Neural cell (in vitro differentiated cells): ENCODE data around the gene NYAP2. TPM values are rescaled to one million over a fixed set of nuclear protein-coding genes. Genes with fewer than 3 reads are reported as not detected.

Experiments used
- H2AFZ ChIP-seq: fragments of 200-600, 300-800 bp; sonication (generic), shearing (Covaris generic); 2 replicates; pipeline ENCODE4 v1.6.0; 2014; ENCODE audit warnings: low read depth, mild to moderate bottlenecking, antibody characterized with exemption, low read length, moderate library complexity
- H3F3A ChIP-seq: fragments of 200-600 bp; shearing (Covaris generic); 2 replicates; pipeline ENCODE4 v1.6.1; 2016; ENCODE audit warnings: mild to moderate bottlenecking, moderate library complexity, mixed read lengths, antibody characterized with exemption, low read length; ENCODE audit not compliant: insufficient read depth, poor library complexity, severe bottlenecking
- H3K27ac ChIP-seq: fragments of 200-600, 300-800 bp; sonication (generic), shearing (Covaris generic); 2 replicates; pipeline ENCODE4 v1.5.1; 2014; ENCODE audit warnings: mild to moderate bottlenecking, low read length, moderate library complexity
- H3K27me3 ChIP-seq: fragments of 300-800, 200-600 bp; sonication (generic), shearing (Covaris generic); 2 replicates; pipeline ENCODE4 v1.6.0; 2014; ENCODE audit warnings: mild to moderate bottlenecking, low read depth, low read length, moderate library complexity; ENCODE audit not compliant: insufficient read depth
- H3K36me3 ChIP-seq: fragments of 300-800, 200-600 bp; sonication (generic), shearing (Covaris generic); 2 replicates; pipeline ENCODE4 v1.5.1; 2014; ENCODE audit warnings: mild to moderate bottlenecking, antibody characterized with exemption, low read length, moderate library complexity; ENCODE audit not compliant: insufficient read depth
- H3K4me2 ChIP-seq: fragments of 300-800, 200-600 bp; sonication (generic), shearing (Covaris generic); 2 replicates; pipeline ENCODE4 v1.6.0; 2014; ENCODE audit warnings: mild to moderate bottlenecking, low read length
- H3K4me3 ChIP-seq: fragments of 300-800, 200-600 bp; sonication (generic), shearing (Covaris generic); 2 replicates; pipeline ENCODE4 v1.5.1; 2014; ENCODE audit warnings: mild to moderate bottlenecking, low read length, moderate library complexity
- H3K79me2 ChIP-seq: fragments of 200-600 bp; shearing (Covaris generic); replicated peaks from 2 replicates; pipeline ENCODE4 v1.6.0; 2014; ENCODE audit warnings: mild to moderate bottlenecking, low read length, moderate library complexity; ENCODE audit not compliant: insufficient read depth
- H3K9ac ChIP-seq: fragments of 300-800, 200-600 bp; sonication (generic), shearing (Covaris generic); 2 replicates; pipeline ENCODE4 v1.6.1; 2016; ENCODE audit warnings: mild to moderate bottlenecking, low read length, mixed read lengths
- H3K9me2 ChIP-seq: fragments of 200-600 bp; shearing (Covaris generic); 2 replicates; pipeline ENCODE4 v1.6.1; 2016; ENCODE audit warnings: mild to moderate bottlenecking, low read length, mixed read lengths; ENCODE audit not compliant: insufficient read depth
- H3K9me3 ChIP-seq: fragments of 200-600, 300-800 bp; sonication (generic), shearing (Covaris generic); 2 replicates; pipeline ENCODE4 v1.6.1; 2016; ENCODE audit warnings: mild to moderate bottlenecking, mixed run types, low read length, moderate library complexity, mixed read lengths
- H4K20me1 ChIP-seq: fragments of 200-600 bp; shearing (Covaris generic); 2 replicates; pipeline ENCODE4 v1.6.1; 2016; ENCODE audit warnings: mild to moderate bottlenecking, mixed run types; ENCODE audit not compliant: insufficient read depth
- EP300 ChIP-seq: fragments of 450-650 bp; conservative IDR thresholded peaks from 2 replicates; pipeline ENCODE4 v1.6.1; 2014; ENCODE audit warnings: antibody characterized with exemption, mild to moderate bottlenecking, moderate library complexity; ENCODE audit not compliant: poor library complexity, severe bottlenecking
- EZH2 ChIP-seq: fragments of 200-600, 300-800 bp; shearing (Covaris generic), sonication (generic); IDR thresholded peaks from 2 replicates; pipeline ENCODE4 v1.6.1; 2014; ENCODE audit warnings: antibody characterized with exemption, low read length, borderline replicate concordance, mild to moderate bottlenecking; ENCODE audit not compliant: insufficient read depth, poor library complexity, severe bottlenecking
- MXI1 ChIP-seq: fragments of 450-650 bp; conservative IDR thresholded peaks from 2 replicates; pipeline ENCODE4 v1.6.1; 2014; ENCODE audit warnings: antibody characterized with exemption, mild to moderate bottlenecking; ENCODE audit not compliant: poor library complexity, severe bottlenecking
- POLR2AphosphoS5 ChIP-seq: IDR thresholded peaks from 2 replicates; pipeline ENCODE4 v1.6.1; 2012
- RAD21 ChIP-seq: fragments of 450-650 bp; conservative IDR thresholded peaks from 2 replicates; pipeline ENCODE4 v1.6.1; 2014; ENCODE audit warnings: antibody characterized with exemption, mild to moderate bottlenecking, moderate library complexity
- SMC3 ChIP-seq: fragments of 450-650 bp; conservative IDR thresholded peaks from 2 replicates; pipeline ENCODE4 v1.6.1; 2014; ENCODE audit warnings: antibody characterized with exemption, mild to moderate bottlenecking, moderate library complexity; ENCODE audit not compliant: poor library complexity
- TAF1 ChIP-seq: IDR thresholded peaks from 2 replicates; pipeline ENCODE4 v1.6.1; 2012; ENCODE audit warnings: low read depth
- polyA plus RNA-seq: library from polyadenylated mRNA; depleted of rRNA; stranded (reverse); fragments of >200 nt; gene quantifications from 2 replicates; pipeline ENCODE4 v1.2.3, GENCODE V29; 2014
- TF ChIP-seq, protein P1 (sequence below): IDR thresholded peaks from 2 replicates; pipeline ENCODE4 v1.6.1; 2012; ENCODE audit warnings: borderline replicate concordance
- TF ChIP-seq, protein P2 (sequence below): fragments of 450-650 bp; IDR thresholded peaks from 2 replicates; pipeline ENCODE4 v1.5.1; 2014; ENCODE audit warnings: antibody characterized with exemption, mild to moderate bottlenecking, moderate library complexity; ENCODE audit not compliant: poor library complexity, severe bottlenecking

The NYAP2 gene
- polyA plus RNA-seq, 1 donor from 2014 or later, result 0.98 TPM

DNA sequence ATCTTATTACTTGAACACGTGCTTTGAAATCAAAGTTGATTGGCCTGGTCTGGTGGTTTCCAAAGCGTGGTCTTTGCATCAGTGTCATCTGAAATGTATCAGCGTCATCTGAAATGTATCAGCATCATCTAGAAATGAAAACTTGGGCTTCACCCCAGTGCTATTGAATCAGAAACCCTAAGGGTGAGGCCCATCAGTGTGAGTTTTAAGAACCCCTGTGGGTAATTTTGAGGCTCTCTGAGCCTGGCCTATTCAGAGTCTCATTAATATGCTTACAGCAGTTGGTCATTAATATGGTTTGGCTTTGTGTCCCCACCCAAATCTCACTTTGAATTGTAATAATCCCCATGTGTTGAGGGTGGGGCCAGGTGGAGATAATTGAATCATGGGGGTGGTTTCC is 85.2 kb downstream of the NYAP2 start:
- H3K27ac ChIP-seq, result no peak overlapping the region
- no peak overlapping the region for H3K4me2 ChIP-seq
- H2AFZ ChIP-seq, result no peak overlapping the region
- TF ChIP-seq TAF1 (no peak), MXI1 (no peak), POLR2AphosphoS5 (no peak), RAD21 (no peak), EP300 (no peak), EZH2 (no peak), SMC3 (no peak)
- TF ChIP-seq, protein P1, sequence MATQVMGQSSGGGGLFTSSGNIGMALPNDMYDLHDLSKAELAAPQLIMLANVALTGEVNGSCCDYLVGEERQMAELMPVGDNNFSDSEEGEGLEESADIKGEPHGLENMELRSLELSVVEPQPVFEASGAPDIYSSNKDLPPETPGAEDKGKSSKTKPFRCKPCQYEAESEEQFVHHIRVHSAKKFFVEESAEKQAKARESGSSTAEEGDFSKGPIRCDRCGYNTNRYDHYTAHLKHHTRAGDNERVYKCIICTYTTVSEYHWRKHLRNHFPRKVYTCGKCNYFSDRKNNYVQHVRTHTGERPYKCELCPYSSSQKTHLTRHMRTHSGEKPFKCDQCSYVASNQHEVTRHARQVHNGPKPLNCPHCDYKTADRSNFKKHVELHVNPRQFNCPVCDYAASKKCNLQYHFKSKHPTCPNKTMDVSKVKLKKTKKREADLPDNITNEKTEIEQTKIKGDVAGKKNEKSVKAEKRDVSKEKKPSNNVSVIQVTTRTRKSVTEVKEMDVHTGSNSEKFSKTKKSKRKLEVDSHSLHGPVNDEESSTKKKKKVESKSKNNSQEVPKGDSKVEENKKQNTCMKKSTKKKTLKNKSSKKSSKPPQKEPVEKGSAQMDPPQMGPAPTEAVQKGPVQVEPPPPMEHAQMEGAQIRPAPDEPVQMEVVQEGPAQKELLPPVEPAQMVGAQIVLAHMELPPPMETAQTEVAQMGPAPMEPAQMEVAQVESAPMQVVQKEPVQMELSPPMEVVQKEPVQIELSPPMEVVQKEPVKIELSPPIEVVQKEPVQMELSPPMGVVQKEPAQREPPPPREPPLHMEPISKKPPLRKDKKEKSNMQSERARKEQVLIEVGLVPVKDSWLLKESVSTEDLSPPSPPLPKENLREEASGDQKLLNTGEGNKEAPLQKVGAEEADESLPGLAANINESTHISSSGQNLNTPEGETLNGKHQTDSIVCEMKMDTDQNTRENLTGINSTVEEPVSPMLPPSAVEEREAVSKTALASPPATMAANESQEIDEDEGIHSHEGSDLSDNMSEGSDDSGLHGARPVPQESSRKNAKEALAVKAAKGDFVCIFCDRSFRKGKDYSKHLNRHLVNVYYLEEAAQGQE, result no peak
- TF ChIP-seq, protein P2, sequence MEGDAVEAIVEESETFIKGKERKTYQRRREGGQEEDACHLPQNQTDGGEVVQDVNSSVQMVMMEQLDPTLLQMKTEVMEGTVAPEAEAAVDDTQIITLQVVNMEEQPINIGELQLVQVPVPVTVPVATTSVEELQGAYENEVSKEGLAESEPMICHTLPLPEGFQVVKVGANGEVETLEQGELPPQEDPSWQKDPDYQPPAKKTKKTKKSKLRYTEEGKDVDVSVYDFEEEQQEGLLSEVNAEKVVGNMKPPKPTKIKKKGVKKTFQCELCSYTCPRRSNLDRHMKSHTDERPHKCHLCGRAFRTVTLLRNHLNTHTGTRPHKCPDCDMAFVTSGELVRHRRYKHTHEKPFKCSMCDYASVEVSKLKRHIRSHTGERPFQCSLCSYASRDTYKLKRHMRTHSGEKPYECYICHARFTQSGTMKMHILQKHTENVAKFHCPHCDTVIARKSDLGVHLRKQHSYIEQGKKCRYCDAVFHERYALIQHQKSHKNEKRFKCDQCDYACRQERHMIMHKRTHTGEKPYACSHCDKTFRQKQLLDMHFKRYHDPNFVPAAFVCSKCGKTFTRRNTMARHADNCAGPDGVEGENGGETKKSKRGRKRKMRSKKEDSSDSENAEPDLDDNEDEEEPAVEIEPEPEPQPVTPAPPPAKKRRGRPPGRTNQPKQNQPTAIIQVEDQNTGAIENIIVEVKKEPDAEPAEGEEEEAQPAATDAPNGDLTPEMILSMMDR, result no peak
- H3K27me3 ChIP-seq, result no peaks in the 10 kb centered on the region
- H3K9me2 ChIP-seq, result no peaks in the 10 kb centered on the region
- no peak overlapping the region for H3K9ac ChIP-seq
- no peak overlapping the region for H3K4me3 ChIP-seq
- no peaks in the 10 kb centered on the region for H3K79me2 ChIP-seq
- no peaks in the 10 kb centered on the region for H3F3A ChIP-seq
- no peaks in the 10 kb centered on the region for H4K20me1 ChIP-seq
- H3K9me3 ChIP-seq, result no peaks in the 10 kb centered on the region
- no peaks in the 10 kb centered on the region for H3K36me3 ChIP-seq

DNA sequence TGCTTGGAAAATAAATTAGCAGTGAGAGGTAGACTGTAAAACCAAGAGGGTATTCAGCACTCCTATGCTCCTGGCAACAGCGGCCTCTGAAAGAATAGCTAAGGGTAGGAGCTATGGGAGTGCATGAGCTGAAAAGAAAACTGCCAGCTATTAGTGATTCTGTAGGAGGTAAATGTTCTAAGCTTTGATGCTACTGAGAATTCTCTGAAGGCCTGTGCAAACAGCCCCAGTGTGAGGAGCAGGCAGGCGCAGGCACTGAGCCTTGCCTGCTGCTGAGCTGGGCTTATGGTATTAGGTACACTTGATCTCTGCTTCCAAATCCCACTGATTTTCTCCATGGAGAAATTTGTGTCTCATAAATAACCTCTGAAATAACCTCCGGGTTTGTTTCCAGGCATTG is 86.7 kb downstream of the NYAP2 start:
- TF ChIP-seq POLR2AphosphoS5 (no peak), RAD21 (no peak), SMC3 (no peak), MXI1 (no peak), EZH2 (no peak), TAF1 (no peak), EP300 (no peak)
- TF ChIP-seq, protein P2, result no peak
- TF ChIP-seq, protein P1, result no peak
- Histone ChIP-seq H3K36me3 (no peaks in the 10 kb centered on the region), H3K4me3 (no peak overlapping the region), H3K9me3 (no peaks in the 10 kb centered on the region), H3K27ac (no peak overlapping the region), H3K9me2 (no peaks in the 10 kb centered on the region), H3K79me2 (no peaks in the 10 kb centered on the region), H2AFZ (no peak overlapping the region), H3F3A (no peaks in the 10 kb centered on the region), H3K4me2 (no peak overlapping the region), H3K27me3 (no peaks in the 10 kb centered on the region), H3K9ac (no peak overlapping the region), H4K20me1 (no peaks in the 10 kb centered on the region)
